Activated CD8-positive, alpha-beta memory T cell treated with anti-CD3 and anti-CD28 coated beads, Interleukin-2, amount 10 ng/mL, durations not matched to agents 7 days and 5 days (primary cell): ENCODE data around the gene PMVK. TPM values are rescaled to one million over a fixed set of nuclear protein-coding genes. Genes with fewer than 3 reads are reported as not detected.
"Not testable (repeated sequence)": the region's sequence is repeated elsewhere in the genome, so short reads cannot be mapped to it uniquely, and the experiment has no call there.

ENCODE experiments used
- ATAC-seq: fragments of 150-1000 bp; cut with Tn5 transposase; one replicate; pipeline ENCODE4 v1.10.0; 2021; ENCODE audit warnings: moderate library complexity
- CTCF ChIA-PET: fragments of 350-600 bp; sonication (Branson Sonifier 250); formaldehyde crosslinking; loops from one replicate; lab custom pipeline; 2021; ENCODE audit warnings: antibody characterized with exemption; lab: Charles Lee
- DNase-seq: peaks from one replicate; pipeline ENCODE4 v3.0.0-alpha.2; 2020
- H3K27ac Mint-ChIP-seq: one replicate; pipeline ENCODE4 v1.8.0; 2021; ENCODE audit warnings: mild to moderate bottlenecking, mixed read lengths
- H3K27me3 Mint-ChIP-seq: one replicate; pipeline ENCODE4 v1.8.0; 2021; ENCODE audit warnings: mixed read lengths
- H3K36me3 Mint-ChIP-seq: one replicate; pipeline ENCODE4 v1.8.0; 2021; ENCODE audit warnings: mild to moderate bottlenecking, mixed read lengths
- H3K4me1 Mint-ChIP-seq: one replicate; pipeline ENCODE4 v1.8.0; 2021; ENCODE audit warnings: mixed read lengths
- H3K4me3 Mint-ChIP-seq: one replicate; pipeline ENCODE4 v1.8.0; 2021; ENCODE audit warnings: mild to moderate bottlenecking, moderate library complexity, mixed read lengths
- H3K9me3 Mint-ChIP-seq: one replicate; pipeline ENCODE4 v1.8.0; 2022; ENCODE audit warnings: low read depth, mixed read lengths
- total RNA-seq, 2 experiments: library from RNA; stranded (reverse); gene quantifications; one replicate each; pipeline ENCODE4 v1.2.3, GENCODE V29; 2021

The PMVK gene
- total RNA-seq, 2 experiments from 2014 or later, result 43.6 to 46.8 TPM

DNA sequence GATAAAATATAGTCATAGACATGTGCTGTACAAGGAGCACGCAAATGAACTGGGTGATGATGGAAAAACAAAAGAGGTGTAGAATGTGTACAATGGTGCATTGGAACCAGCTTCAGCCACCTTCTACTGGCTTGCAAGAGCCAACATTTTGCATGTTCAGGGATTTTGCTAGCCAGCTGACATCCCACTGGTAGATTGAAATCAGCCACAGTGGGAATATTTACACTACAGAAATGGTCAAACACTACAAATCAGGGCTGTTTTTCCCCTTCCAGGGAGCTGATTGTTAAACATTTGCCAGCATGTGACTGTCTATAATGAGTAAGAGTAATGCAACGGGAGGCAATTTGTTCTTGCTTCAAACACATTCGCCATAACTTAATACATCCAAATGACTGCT, 23.2 kb downstream of the PMVK start:
- CTCF ChIA-PET, result interaction anchor here (1.8 kb wide), 1 partner anchor 35 kb away, joined by 6 read pairs; no protein-coding TSS in a partner anchor
- Mint-ChIP-seq H3K36me3 (peaks cover 12% of the 10 kb centered on the region), H3K4me3 (no peak overlapping the region), H3K4me1 (no peaks in the 10 kb centered on the region), H3K27me3 (no peaks in the 10 kb centered on the region), H3K9me3 (no peaks in the 10 kb centered on the region), H3K27ac (no peak overlapping the region)
- ATAC-seq, result no peak
- DNase-seq, result no peak

GRCh38 chr1:154912755-154913154, 23.8 kb downstream of the PMVK start:
- H3K4me1 Mint-ChIP-seq, result no peaks in the 10 kb centered on the region

GRCh38 chr1:154911691-154912550, 24.6 kb downstream of the PMVK start:
- H3K27me3 Mint-ChIP-seq, result peaks cover 2% of the 10 kb centered on the region
- H3K36me3 Mint-ChIP-seq, result peaks cover 8% of the 10 kb centered on the region
- no peak overlapping the region for H3K27ac Mint-ChIP-seq
- CTCF ChIA-PET, result interaction anchor here (1.2 to 1.8 kb wide), 2 partner anchors 25 to 33 kb away, joined by 3 to 6 read pairs; partner anchors contain the start of gene PMVK
- no peak for DNase-seq
- H3K4me3 Mint-ChIP-seq, result no peak overlapping the region
- H3K4me1 Mint-ChIP-seq, result no peaks in the 10 kb centered on the region
- H3K9me3 Mint-ChIP-seq, result no peaks in the 10 kb centered on the region
- ATAC-seq, result no peak

More at GRCh38 chr1:154912755-154913154, 23.8 kb downstream of the PMVK start:
- H3K9me3 Mint-ChIP-seq, result no peaks in the 10 kb centered on the region
- H3K27me3 Mint-ChIP-seq, result peaks cover 1% of the 10 kb centered on the region
- no peak for DNase-seq
- H3K4me3 Mint-ChIP-seq, result no peak overlapping the region
- H3K36me3 Mint-ChIP-seq, result peaks cover 12% of the 10 kb centered on the region
- no peak overlapping the region for H3K27ac Mint-ChIP-seq
- CTCF ChIA-PET, result interaction anchor here (1.8 kb wide), 1 partner anchor 34 kb away, joined by 6 read pairs; no protein-coding TSS in a partner anchor
- ATAC-seq, result no peak

- no peaks in the 10 kb centered on the region for H3K4me1 Mint-ChIP-seq
- H3K4me3 Mint-ChIP-seq, result no peak overlapping the region
- H3K27me3 Mint-ChIP-seq, result peaks cover 2% of the 10 kb centered on the region
- CTCF ChIA-PET, result interaction anchor here (1.2 kb wide), 1 partner anchor 26 kb away, joined by 3 read pairs; the partner anchor contains the start of gene PMVK
- H3K36me3 Mint-ChIP-seq, result peaks cover 3% of the 10 kb centered on the region
- DNase-seq (no peak), ATAC-seq (no peak)
- no peaks in the 10 kb centered on the region for H3K9me3 Mint-ChIP-seq
- no peak overlapping the region for H3K27ac Mint-ChIP-seq
Measured at GRCh38 chr1:154910851-154911250, 25.7 kb downstream of the PMVK start.

- H3K36me3 Mint-ChIP-seq, result no peaks in the 10 kb centered on the region
- H3K27ac Mint-ChIP-seq, result no peak overlapping the region
- CTCF ChIA-PET, result no interaction called here
- ATAC-seq (no peak), DNase-seq (no peak)
- H3K27me3 Mint-ChIP-seq, result peaks cover 2% of the 10 kb centered on the region
- no peaks in the 10 kb centered on the region for H3K4me1 Mint-ChIP-seq
- no peaks in the 10 kb centered on the region for H3K9me3 Mint-ChIP-seq
- no peak overlapping the region for H3K4me3 Mint-ChIP-seq
Measured at GRCh38 chr1:154908937-154909336, 27.6 kb downstream of the PMVK start.

DNA sequence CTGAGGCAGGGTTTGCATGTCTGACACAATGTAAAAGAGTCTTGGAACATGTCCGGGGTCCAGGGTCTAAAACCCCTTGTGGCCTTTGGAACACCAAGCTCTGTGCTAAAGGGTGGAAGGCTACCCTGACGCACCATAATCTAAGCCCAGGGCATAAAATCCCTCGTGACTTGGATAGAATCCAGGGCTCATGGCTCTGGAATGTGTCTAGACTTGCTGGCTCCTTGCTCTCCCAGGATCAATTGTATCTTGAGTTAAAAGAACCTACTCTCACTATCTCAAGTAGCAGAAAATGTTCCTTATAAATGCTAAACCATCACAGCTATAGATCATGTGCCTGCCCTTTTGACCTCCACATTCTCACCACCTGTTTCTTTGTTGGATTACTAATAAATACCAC, 28.4 kb downstream of the PMVK start:
- not testable (repeated sequence) for ATAC-seq, H3K9me3 Mint-ChIP-seq
- CTCF ChIA-PET, result interaction anchor here (0.6 kb wide), 1 partner anchor 111 kb away, joined by 3 read pairs; no protein-coding TSS in a partner anchor

DNA sequence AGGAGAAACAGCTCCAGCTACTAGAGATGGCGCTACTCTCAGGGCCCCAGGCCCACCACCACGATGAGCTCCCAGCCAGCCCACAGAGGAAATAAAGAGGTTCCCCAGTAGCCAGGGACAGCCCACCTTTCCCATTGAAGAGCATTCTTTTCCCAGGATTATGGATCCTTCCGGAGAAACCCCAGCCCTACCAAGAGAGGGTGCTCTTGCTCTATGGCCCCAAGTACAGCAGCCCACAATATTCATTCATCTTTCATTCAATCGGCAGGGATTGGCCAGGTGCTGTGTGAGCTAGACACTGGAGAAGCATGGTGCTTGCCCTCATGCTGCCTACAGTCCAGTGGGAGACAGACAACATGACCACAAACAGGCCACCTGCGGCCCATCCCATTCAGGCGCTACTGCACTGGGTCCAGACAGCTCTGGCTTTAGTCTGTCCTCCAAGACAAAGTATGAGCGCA, 29.9 kb downstream of the PMVK start:
- H3K4me1 Mint-ChIP-seq, result no peaks in the 10 kb centered on the region
- H3K9me3 Mint-ChIP-seq, result no peaks in the 10 kb centered on the region
- H3K27ac Mint-ChIP-seq, result no peak overlapping the region
- H3K27me3 Mint-ChIP-seq, result peaks cover 2% of the 10 kb centered on the region
- no peaks in the 10 kb centered on the region for H3K36me3 Mint-ChIP-seq
- ATAC-seq (no peak), DNase-seq (no peak)
- CTCF ChIA-PET, result interaction anchor here (0.7 to 1.9 kb wide), 6 partner anchors 12 to 111 kb away, joined by 3 to 6 read pairs (median 4); partner anchors contain the start of gene PMVK
- H3K4me3 Mint-ChIP-seq, result no peak overlapping the region

More for the DNA sequence above, 28.4 kb downstream of the PMVK start:
- H3K4me3 Mint-ChIP-seq, H3K27me3 Mint-ChIP-seq, H3K4me1 Mint-ChIP-seq, H3K36me3 Mint-ChIP-seq, H3K27ac Mint-ChIP-seq, DNase-seq: not testable (repeated sequence)

DNA sequence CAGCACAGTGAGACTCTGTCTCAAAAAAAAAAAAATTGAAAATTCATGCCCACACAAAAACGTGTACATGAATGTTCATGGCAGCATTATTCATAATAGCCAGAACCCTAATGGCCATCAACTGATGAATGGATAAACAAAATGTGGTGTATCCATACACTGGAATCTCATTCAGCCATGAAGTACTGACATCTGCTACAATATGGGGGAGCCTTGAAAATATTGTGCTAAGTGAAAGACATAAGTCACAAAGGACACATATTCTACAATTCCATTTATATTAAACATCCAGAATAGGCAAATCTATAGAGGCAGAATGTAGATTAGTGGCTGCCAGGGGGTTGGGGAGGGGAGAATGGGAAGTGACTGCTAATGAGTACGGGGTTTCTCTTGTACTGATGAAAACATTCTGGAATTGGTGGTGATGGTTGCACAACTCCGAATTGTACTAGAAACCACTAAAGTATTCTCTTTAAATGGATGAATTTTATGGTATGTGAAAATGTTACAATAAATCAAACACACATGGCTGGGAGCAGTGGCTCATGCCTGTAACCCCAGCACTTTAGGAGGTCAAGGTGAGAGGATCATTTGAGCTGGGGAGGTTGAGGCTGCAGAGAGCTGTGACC, 33.5 kb downstream of the PMVK start:
- DNase-seq (no peak), ATAC-seq (no peak)
- Mint-ChIP-seq H3K4me3 (no peak overlapping the region), H3K9me3 (no peaks in the 10 kb centered on the region), H3K4me1 (no peaks in the 10 kb centered on the region), H3K36me3 (no peaks in the 10 kb centered on the region), H3K27ac (no peak overlapping the region), H3K27me3 (peaks cover 2% of the 10 kb centered on the region)
- CTCF ChIA-PET, result interaction anchor here (0.6 to 1.1 kb wide), 2 partner anchors 182 to 238 kb away, joined by 3 to 4 read pairs; no protein-coding TSS in a partner anchor

- no peaks in the 10 kb centered on the region for H3K9me3 Mint-ChIP-seq
- no peak overlapping the region for H3K4me3 Mint-ChIP-seq
- H3K27me3 Mint-ChIP-seq, result peaks cover 3% of the 10 kb centered on the region
- H3K4me1 Mint-ChIP-seq, result no peaks in the 10 kb centered on the region
- no peaks in the 10 kb centered on the region for H3K36me3 Mint-ChIP-seq
- CTCF ChIA-PET, result no interaction called here
- no peak for ATAC-seq
- DNase-seq, result no peak
- no peak overlapping the region for H3K27ac Mint-ChIP-seq
Measured at GRCh38 chr1:154901591-154901990, 34.9 kb downstream of the PMVK start.

DNA sequence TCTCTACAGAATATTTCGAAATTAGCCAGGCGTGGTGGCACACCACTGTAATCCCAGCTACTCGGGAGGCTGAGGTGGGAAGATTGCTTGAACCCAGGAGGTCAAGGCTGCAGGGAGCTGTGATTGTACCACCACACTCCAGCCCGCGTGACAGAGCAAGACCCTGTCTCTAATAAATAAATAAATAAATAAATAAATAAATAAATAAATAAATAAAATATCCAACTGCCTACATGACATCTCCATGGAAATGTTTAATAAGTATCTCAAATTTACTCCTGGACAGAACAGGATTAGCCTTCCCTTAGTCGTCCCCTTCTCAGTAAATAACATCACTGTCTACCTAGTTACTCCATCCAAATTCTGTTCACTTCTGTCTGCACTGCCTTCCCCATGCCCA, 37.5 kb downstream of the PMVK start:
- peaks cover 6% of the 10 kb centered on the region for H3K27me3 Mint-ChIP-seq
- CTCF ChIA-PET, result no interaction called here
- H3K4me1 Mint-ChIP-seq, result no peaks in the 10 kb centered on the region
- no peaks in the 10 kb centered on the region for H3K36me3 Mint-ChIP-seq
- H3K4me3 Mint-ChIP-seq, result no peak overlapping the region
- ATAC-seq (no peak), DNase-seq (no peak)
- no peaks in the 10 kb centered on the region for H3K9me3 Mint-ChIP-seq
- H3K27ac Mint-ChIP-seq, result no peak overlapping the region

DNA sequence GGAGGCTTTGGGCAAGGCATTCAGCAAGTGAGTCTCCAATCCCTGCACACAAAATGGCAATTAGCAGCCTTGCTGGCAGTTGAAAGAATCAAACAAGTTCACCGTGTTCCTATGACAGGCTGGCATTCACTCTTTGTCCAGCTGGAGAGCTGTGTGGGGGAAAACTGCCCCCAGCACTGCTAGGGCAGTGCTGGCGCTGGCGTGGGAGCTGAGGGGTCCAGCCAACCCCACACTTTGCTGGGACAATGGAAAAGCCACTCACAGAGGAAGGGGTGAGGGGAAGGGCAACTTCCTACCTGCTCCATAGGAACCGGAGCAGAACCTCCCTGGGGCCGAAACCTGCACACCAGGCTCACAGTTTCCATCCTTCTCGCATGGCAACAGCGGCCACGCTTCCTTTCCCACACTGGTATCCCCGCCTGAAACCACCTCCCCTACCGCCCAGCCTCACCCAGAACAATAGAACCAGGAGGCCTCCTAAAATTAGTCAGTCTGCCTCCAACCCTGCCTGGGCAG, 39.7 kb downstream of the PMVK start:
- ATAC-seq, result no peak
- H3K9me3 Mint-ChIP-seq, result no peaks in the 10 kb centered on the region

GRCh38 chr1:154895798-154896197, 40.7 kb downstream of the PMVK start:
- H3K4me1 Mint-ChIP-seq, result no peaks in the 10 kb centered on the region
- CTCF ChIA-PET, result interaction anchor here (0.6 to 1.3 kb wide), 2 partner anchors 9 to 226 kb away, joined by 3 to 5 read pairs; no protein-coding TSS in a partner anchor

More for the DNA sequence above, 39.7 kb downstream of the PMVK start:
- peaks cover 6% of the 10 kb centered on the region for H3K27me3 Mint-ChIP-seq
- CTCF ChIA-PET, result no interaction called here
- no peaks in the 10 kb centered on the region for H3K36me3 Mint-ChIP-seq
- H3K27ac Mint-ChIP-seq, result no peak overlapping the region
- H3K4me3 Mint-ChIP-seq, result no peak overlapping the region
- DNase-seq, result no peak
- no peaks in the 10 kb centered on the region for H3K4me1 Mint-ChIP-seq

DNA sequence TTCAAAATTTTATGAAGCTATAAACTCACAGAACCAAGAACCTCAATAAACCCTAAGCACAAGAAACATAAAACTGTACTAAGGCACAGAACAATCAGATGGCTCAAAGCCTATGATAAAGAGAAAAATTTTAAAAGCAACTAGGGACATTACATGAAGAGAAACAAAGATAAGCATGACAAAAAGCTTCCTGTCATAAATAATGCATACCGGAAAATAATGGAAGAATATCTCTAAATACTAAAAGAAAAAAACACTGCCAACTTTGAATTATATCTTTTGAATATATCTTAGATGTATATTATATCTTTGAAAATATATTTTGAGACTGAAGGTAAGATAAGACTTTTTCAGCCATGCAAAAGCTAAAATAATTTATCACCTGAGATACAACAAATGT, 45.1 kb downstream of the PMVK start:
- peaks cover 9% of the 10 kb centered on the region for H3K27me3 Mint-ChIP-seq
- CTCF ChIA-PET, result interaction anchor here (0.7 to 2.1 kb wide), 7 partner anchors 9 to 222 kb away, joined by 3 to 12 read pairs (median 3); no protein-coding TSS in a partner anchor
- no peak for ATAC-seq
- H3K4me3 Mint-ChIP-seq, result no peak overlapping the region
- H3K9me3 Mint-ChIP-seq, result no peaks in the 10 kb centered on the region
- no peak overlapping the region for H3K27ac Mint-ChIP-seq
- H3K36me3 Mint-ChIP-seq, result no peaks in the 10 kb centered on the region
- peaks cover 8% of the 10 kb centered on the region for H3K4me1 Mint-ChIP-seq
- no peak for DNase-seq

More at GRCh38 chr1:154895798-154896197, 40.7 kb downstream of the PMVK start:
- no peak for DNase-seq
- ATAC-seq, result no peak
- H3K36me3 Mint-ChIP-seq, result no peaks in the 10 kb centered on the region
- peaks cover 10% of the 10 kb centered on the region for H3K27me3 Mint-ChIP-seq
- no peak overlapping the region for H3K4me3 Mint-ChIP-seq
- no peak overlapping the region for H3K27ac Mint-ChIP-seq
- no peaks in the 10 kb centered on the region for H3K9me3 Mint-ChIP-seq
